ENCODE measurements around the gene MMP23B. TPM values are rescaled to one million over a fixed set of nuclear protein-coding genes. Genes with fewer than 3 reads are reported as not detected.
"Not testable (repeated sequence)": the region's sequence is repeated elsewhere in the genome, so short reads cannot be mapped to it uniquely, and the experiment has no call there.

Gene MMP23B
- total RNA-seq, 4 donors from 2014 or later, result 10.0 to 97.3 (median 43.7) TPM

GRCh38 chr1:1593834-1594601 lies 38.0 kb upstream of the MMP23B start:
- intact Hi-C loops (cut with DNase I; ENCODE audit: low total_unique reads), result no loop called here
- no peaks in the 10 kb centered on the region for H3K36me3 ChIP-seq
- no peaks in the 10 kb centered on the region for H3K9me3 ChIP-seq
- no peaks in the 10 kb centered on the region for H3K4me1 ChIP-seq
- H3K27ac ChIP-seq, result no peak overlapping the region
- H3K4me3 ChIP-seq, result no peak overlapping the region
- no peak for DNase-seq
- no peaks in the 10 kb centered on the region for H3K27me3 ChIP-seq
- TF ChIP-seq CTCF (IDR thresholded peaks at IDR 0.05), result no peak
- TF ChIP-seq POLR2A (IDR thresholded peaks at IDR 0.05), result no peak

- Histone ChIP-seq H3K4me3 (no peak overlapping the region), H3K4me1 (peaks cover 0 to 4% of the 10 kb centered on the region in 2 donors), H3K27me3 (no peaks in the 10 kb centered on the region), H3K9me3 (no peaks in the 10 kb centered on the region), H3K36me3 (no peaks in the 10 kb centered on the region), H3K27ac (no peak overlapping the region)
- TF ChIP-seq CTCF (IDR thresholded peaks at IDR 0.05), result no peak
- no peak for TF ChIP-seq POLR2A (IDR thresholded peaks at IDR 0.05)
- no peak for DNase-seq
- intact Hi-C loops (cut with DNase I; ENCODE audit: low total_unique reads), result no loop called here
These were observed 37.2 kb upstream of the MMP23B start for GRCh38 chr1:1594602-1595260.

GRCh38 chr1:1595341-1595740 lies 36.6 kb upstream of the MMP23B start:
- intact Hi-C loops (cut with DNase I; ENCODE audit: low total_unique reads); DNase-seq; H3K27ac ChIP-seq; H3K9me3 ChIP-seq; H3K36me3 ChIP-seq; H3K4me1 ChIP-seq; H3K27me3 ChIP-seq; H3K4me3 ChIP-seq: not testable (repeated sequence)

- intact Hi-C loops (cut with DNase I; ENCODE audit: low total_unique reads), result no loop called here
- Histone ChIP-seq H3K9me3 (no peaks in the 10 kb centered on the region), H3K36me3 (no peaks in the 10 kb centered on the region), H3K27me3 (peaks cover 0 to 5% of the 10 kb centered on the region in 2 donors), H3K27ac (no peak overlapping the region), H3K4me1 (peaks cover 0 to 4% of the 10 kb centered on the region in 2 donors), H3K4me3 (no peak overlapping the region)
- TF ChIP-seq CTCF (IDR thresholded peaks at IDR 0.05) (no peak), POLR2A (IDR thresholded peaks at IDR 0.05) (no peak)
- no peak for DNase-seq
These were observed 35.3 kb upstream of the MMP23B start for GRCh38 chr1:1596493-1597274.

- H3K27me3 ChIP-seq, result peaks cover 0 to 5% of the 10 kb centered on the region in 2 donors
- intact Hi-C loops (cut with DNase I; ENCODE audit: low total_unique reads), result no loop called here
- no peak overlapping the region for H3K27ac ChIP-seq
- no peak overlapping the region for H3K4me3 ChIP-seq
- H3K36me3 ChIP-seq, result no peaks in the 10 kb centered on the region
- H3K9me3 ChIP-seq, result no peaks in the 10 kb centered on the region
- H3K4me1 ChIP-seq, result peaks cover 0 to 4% of the 10 kb centered on the region in 2 donors
- no peak for DNase-seq
- TF ChIP-seq CTCF (IDR thresholded peaks at IDR 0.05) (no peak), POLR2A (IDR thresholded peaks at IDR 0.05) (no peak)
These were observed 34.6 kb upstream of the MMP23B start for GRCh38 chr1:1597275-1597930.

Measured in uterus (tissue), 4 donors.